ENCODE results near the gene BBX. TPM values are rescaled to one million over a fixed set of nuclear protein-coding genes. Genes with fewer than 3 reads are reported as not detected.

The BBX gene
- total RNA-seq, 4 donors from 2014 or later = 26.5 to 45.8 (median 28.0) TPM

DNA sequence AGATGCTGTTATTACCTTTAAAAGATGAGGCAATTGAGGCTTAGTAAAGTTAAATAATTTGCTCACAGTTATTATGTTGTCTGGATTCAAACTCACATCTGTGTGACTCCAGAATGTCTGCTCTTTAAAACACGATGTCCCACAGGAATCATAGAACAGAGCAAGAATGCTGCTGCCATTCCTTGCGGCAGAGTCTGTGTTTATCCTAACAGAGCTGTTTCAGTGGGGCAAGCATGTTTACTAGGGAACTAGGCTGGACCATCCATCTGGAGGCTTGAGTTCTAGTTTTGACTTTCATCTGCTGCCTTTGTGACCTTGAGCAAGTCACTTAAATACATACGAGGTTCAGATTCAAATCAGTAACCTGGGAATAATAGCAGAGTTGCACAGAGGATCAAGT, 72.1 kb downstream of the BBX start:
- intact Hi-C loops (cut with DNase I; ENCODE audit: low total_unique reads) = no loop called here

DNA sequence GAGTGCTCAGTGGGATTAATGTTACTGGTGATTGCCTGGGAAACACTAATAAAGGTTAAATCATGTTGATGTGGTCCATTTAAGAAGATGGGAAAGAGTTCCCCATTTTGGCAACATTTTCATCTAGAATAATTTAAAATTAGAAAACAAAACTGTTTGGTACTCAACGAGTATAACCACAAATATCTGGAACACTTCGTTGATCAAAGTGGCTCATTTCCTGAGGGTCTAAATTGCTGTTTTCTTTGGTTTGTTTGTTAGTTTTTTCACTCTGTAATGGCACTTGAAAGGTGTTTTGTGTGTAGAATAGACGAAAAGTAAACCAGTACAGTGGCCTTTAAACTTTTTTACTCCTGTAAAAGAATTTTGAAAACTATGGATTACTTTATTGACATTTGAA, 73.9 kb downstream of the BBX start:
- TF ChIP-seq, protein P1, sequence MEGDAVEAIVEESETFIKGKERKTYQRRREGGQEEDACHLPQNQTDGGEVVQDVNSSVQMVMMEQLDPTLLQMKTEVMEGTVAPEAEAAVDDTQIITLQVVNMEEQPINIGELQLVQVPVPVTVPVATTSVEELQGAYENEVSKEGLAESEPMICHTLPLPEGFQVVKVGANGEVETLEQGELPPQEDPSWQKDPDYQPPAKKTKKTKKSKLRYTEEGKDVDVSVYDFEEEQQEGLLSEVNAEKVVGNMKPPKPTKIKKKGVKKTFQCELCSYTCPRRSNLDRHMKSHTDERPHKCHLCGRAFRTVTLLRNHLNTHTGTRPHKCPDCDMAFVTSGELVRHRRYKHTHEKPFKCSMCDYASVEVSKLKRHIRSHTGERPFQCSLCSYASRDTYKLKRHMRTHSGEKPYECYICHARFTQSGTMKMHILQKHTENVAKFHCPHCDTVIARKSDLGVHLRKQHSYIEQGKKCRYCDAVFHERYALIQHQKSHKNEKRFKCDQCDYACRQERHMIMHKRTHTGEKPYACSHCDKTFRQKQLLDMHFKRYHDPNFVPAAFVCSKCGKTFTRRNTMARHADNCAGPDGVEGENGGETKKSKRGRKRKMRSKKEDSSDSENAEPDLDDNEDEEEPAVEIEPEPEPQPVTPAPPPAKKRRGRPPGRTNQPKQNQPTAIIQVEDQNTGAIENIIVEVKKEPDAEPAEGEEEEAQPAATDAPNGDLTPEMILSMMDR (IDR thresholded peaks at IDR 0.05) = no peak
- TF ChIP-seq POLR2A (IDR thresholded peaks at IDR 0.05) = no peak
- intact Hi-C loops (cut with DNase I; ENCODE audit: low total_unique reads) = no loop called here
- no peak for DNase-seq (ENCODE audit: low spot score in 2 of 2)
- 48 to 52% methylated on average over 3 of the region's 3 CpGs for WGBS, 2 donors
- no peak overlapping the region for H3K4me3 ChIP-seq (ENCODE audit: low read depth, poor library complexity, severe bottlenecking)

More for the DNA sequence above, 72.1 kb downstream of the BBX start:
- DNase-seq (ENCODE audit: low spot score in 2 of 2) = no peak
- H3K4me3 ChIP-seq (ENCODE audit: low read depth, poor library complexity, severe bottlenecking) = no peak overlapping the region
- 83 to 87% methylated on average over 3 of the region's 3 CpGs for WGBS, 2 donors
- TF ChIP-seq, protein P1 (IDR thresholded peaks at IDR 0.05) = no peak
- no peak for TF ChIP-seq POLR2A (IDR thresholded peaks at IDR 0.05)

DNA sequence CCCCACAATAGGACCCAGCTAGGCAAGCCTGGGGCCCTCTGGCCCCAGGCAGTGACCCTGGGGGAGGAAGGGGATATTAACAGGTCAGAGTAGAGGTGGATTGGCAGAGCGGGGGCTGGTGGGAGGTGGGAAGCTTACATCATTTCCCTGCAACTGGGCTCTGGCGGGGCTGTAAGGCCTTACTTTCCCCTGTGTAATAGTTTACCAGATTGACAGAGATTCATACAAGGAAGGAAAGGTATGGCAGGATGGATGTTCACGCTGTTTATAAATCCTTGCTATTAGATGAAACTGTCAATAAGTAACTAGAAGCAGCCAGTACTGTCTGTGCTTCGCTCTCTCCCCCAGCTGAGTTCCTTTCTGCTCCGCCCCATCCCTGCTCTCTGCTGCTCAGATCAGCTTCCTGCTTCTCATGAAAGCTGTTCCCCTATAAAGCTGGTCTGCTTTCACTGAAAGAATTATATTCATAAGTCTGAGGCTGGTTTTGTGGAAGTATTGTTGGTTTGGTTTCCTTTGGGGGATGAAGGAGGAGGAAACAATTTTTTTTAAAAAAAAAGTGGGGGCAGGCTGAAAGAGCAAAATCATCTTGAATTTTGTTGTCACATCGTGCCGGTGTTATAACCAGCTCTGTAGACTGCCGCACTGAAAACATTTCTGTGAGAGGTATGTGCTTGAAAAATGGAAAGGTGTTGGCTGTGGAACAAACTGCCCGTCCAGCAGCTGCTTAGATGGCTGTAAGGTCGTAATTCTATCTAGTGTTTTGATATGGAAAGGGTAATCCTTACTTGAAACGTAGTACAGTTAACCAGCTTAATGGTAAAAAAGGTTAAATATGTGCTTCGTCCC, 76.4 kb downstream of the BBX start:
- DNase-seq (ENCODE audit: low spot score in 2 of 2) = peak in 1 of 2 donors; percentile 32
- H3K4me3 ChIP-seq (ENCODE audit: low read depth, poor library complexity, severe bottlenecking) = peak overlapping the region; percentile 14
- WGBS, 2 donors = 11 to 17% methylated on average over 12 of the region's 12 CpGs
- intact Hi-C loops (cut with DNase I; ENCODE audit: low total_unique reads) = no loop called here
- TF ChIP-seq, protein P1 (IDR thresholded peaks at IDR 0.05) = no peak
- no peak for TF ChIP-seq POLR2A (IDR thresholded peaks at IDR 0.05)

DNA sequence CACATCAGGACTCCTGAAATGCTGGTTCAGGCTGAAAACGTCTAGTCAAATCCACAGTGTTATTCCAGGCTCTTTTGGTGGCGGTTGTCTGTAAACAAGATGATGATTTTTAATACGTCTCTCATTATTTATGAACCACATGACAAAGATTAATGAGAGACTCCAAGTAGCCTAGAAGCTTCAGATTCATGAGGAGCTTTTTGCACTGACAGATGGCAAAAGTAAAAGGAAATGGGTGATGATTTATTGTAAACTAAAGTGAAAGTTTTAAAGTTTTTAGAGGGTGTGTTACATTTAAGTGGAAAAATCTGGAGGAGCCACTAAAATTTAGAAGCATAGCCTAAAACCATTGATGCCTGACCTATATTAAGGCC, 77.0 kb downstream of the BBX start:
- intact Hi-C loops (cut with DNase I; ENCODE audit: low total_unique reads) = no loop called here
- no peak for DNase-seq (ENCODE audit: low spot score in 2 of 2)
- 12 to 16% methylated on average over 3 of the region's 3 CpGs for WGBS, 2 donors
- H3K4me3 ChIP-seq (ENCODE audit: low read depth, poor library complexity, severe bottlenecking) = peak overlapping the region; percentile 14
- TF ChIP-seq, protein P1 (IDR thresholded peaks at IDR 0.05) = no peak
- TF ChIP-seq POLR2A (IDR thresholded peaks at IDR 0.05) = no peak

DNA sequence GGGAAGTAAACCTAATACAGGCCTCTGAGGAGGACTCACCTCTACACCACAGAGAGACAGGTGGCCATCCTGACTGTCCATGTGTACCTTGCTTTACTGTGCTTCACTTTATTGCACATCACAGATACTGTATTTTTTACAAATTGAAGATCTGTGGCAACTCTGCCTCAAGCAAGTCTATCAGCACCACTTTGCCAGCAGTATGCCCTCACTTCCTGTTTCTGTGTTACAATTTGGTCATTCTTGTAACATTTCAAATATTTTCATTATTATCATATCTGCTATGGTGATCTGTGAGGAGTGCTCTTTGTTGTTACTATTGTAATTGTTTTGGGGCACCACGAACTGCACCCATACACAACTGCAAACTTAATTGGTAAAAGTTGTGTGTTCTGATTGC, 78.0 kb downstream of the BBX start:
- H3K4me3 ChIP-seq (ENCODE audit: low read depth, poor library complexity, severe bottlenecking) = no peak overlapping the region
- DNase-seq (ENCODE audit: low spot score in 2 of 2) = no peak
- intact Hi-C loops (cut with DNase I; ENCODE audit: low total_unique reads) = no loop called here
- TF ChIP-seq POLR2A (IDR thresholded peaks at IDR 0.05) = no peak
- TF ChIP-seq, protein P1 (IDR thresholded peaks at IDR 0.05) = no peak
- whole genome bisulfite sequencing, 2 donors = 86 to 88% methylated on average over 1 of the region's 1 CpG

Measured in lower leg skin (tissue), 4 donors.